Activated naive CD8-positive, alpha-beta T cell (primary cell): ENCODE results near the gene MAGI3.
"Not testable (repeated sequence)": the region's sequence is repeated elsewhere in the genome, so short reads cannot be mapped to it uniquely, and the experiment has no call there.

Source experiments
- H3K27ac Mint-ChIP-seq: one replicate; pipeline ENCODE4 v1.8.0; 2021; ENCODE audit warnings: mixed read lengths
- H3K27me3 Mint-ChIP-seq: one replicate; pipeline ENCODE4 v1.8.0; 2021; ENCODE audit warnings: mixed read lengths
- H3K36me3 Mint-ChIP-seq: one replicate; pipeline ENCODE4 v1.8.0; 2021; ENCODE audit warnings: mixed read lengths
- H3K4me1 Mint-ChIP-seq: one replicate; pipeline ENCODE4 v1.8.0; 2021; ENCODE audit warnings: low read depth, mixed read lengths
- H3K4me3 Mint-ChIP-seq: one replicate; pipeline ENCODE4 v1.8.0; 2021; ENCODE audit warnings: mild to moderate bottlenecking, mixed read lengths
- H3K9me3 Mint-ChIP-seq: one replicate; pipeline ENCODE4 v1.8.0; 2021; ENCODE audit warnings: low read depth, mixed read lengths

Gene MAGI3

DNA sequence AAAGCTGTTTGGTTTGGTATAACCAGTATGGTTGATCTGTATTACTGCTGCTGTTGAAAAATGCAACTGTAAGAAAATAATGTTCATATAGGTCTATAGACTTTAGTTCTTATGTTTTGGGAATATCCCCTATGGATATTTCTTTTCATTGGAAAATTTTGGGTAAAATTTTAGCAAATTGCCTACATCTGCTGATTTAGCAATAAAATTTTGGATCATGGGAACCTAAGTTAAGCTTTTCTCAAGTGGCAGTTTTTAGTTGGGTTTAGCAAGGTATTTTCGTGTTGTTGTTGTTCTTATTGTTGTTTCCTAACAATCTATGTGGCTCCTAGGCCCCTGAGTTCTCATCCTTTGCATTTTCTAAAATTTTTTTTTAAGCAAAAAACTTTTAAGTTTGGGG is 201.9 kb downstream of the MAGI3 start:
- Mint-ChIP-seq H3K4me1 (no peaks in the 10 kb centered on the region), H3K4me3 (no peak overlapping the region), H3K9me3 (peaks cover 14% of the 10 kb centered on the region), H3K36me3 (peaks cover 17% of the 10 kb centered on the region), H3K27me3 (no peaks in the 10 kb centered on the region), H3K27ac (no peak overlapping the region)

DNA sequence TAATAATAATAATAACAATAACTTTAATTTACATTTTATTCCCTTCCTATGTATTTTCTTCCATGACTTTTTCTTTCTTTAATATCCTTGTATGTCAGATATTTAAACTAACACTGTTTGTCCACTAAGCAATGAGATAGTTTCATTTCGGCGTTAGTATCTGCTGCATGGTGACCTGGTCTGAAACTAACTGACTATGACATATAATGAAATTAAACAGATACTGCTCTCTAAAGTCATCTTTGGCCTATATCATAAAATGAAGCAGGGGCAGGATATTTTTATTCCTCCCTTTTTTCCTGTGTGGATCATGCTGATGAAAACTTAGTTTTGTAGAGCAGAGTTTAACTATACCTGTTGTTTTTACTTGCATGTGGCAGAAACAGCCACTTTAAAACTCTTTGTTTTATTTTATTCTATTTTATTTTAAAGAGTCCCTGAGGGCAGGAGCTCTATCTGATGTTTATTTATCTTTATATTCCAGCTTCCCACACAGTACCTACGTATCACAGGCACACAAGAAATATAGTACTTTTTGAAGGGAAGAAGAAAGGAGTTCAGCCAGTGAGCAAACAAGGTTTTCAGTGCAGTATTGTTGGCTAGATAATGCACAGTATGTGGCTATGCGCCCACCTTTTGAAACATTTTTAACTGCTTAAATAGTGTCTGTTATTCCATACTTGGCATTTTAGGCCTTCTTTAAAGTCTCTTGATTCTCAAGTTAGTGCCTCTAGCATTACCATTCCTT is 203.4 kb downstream of the MAGI3 start:
- Mint-ChIP-seq H3K4me3 (no peak overlapping the region), H3K27ac (no peak overlapping the region), H3K36me3 (peaks cover 26% of the 10 kb centered on the region), H3K9me3 (peaks cover 25% of the 10 kb centered on the region), H3K27me3 (no peaks in the 10 kb centered on the region), H3K4me1 (no peaks in the 10 kb centered on the region)

DNA sequence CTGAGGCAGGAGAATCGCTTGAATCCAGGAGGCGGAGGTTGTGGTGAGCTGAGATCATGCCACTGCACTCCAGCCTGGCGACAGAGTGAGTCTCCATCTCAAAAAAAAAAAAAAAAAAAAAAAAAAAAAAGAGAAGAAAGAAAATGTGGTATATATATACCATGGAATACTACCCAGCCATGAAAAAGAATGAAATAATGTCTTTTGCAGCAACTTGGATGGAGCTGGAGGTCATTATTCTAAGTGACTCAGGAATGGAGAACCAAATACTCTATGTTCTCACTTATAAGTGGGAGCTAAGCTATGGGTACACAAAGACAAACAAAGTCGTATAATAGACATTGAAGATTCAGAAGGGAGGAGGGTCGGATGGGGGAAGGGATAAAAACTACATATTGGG is 214.2 kb downstream of the MAGI3 start:
- not testable (repeated sequence) for H3K36me3 Mint-ChIP-seq, H3K9me3 Mint-ChIP-seq, H3K4me1 Mint-ChIP-seq, H3K4me3 Mint-ChIP-seq, H3K27ac Mint-ChIP-seq, H3K27me3 Mint-ChIP-seq

DNA sequence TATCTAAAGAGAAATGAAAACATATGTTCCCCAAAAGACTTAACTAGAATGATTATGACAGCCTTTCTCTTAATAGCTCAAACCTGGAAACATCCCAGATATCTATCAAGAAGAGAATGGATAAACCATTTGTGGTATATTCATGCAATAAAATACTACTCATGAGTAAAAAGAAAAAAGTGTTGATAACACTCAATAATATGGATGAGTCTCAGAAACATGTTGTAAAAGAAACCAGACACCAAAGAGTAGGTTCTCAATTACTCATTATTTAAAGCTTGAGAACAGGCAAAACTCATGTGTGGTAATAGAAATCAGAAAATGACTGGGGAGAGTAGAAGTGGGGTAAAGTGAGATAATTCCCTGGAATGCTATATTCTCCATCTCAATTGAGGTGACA is 214.8 kb downstream of the MAGI3 start:
- peaks cover 5% of the 10 kb centered on the region for H3K9me3 Mint-ChIP-seq
- H3K4me3 Mint-ChIP-seq: no peak overlapping the region
- H3K4me1 Mint-ChIP-seq: peaks cover 2% of the 10 kb centered on the region
- no peaks in the 10 kb centered on the region for H3K36me3 Mint-ChIP-seq
- H3K27ac Mint-ChIP-seq: no peak overlapping the region
- H3K27me3 Mint-ChIP-seq: no peaks in the 10 kb centered on the region

DNA sequence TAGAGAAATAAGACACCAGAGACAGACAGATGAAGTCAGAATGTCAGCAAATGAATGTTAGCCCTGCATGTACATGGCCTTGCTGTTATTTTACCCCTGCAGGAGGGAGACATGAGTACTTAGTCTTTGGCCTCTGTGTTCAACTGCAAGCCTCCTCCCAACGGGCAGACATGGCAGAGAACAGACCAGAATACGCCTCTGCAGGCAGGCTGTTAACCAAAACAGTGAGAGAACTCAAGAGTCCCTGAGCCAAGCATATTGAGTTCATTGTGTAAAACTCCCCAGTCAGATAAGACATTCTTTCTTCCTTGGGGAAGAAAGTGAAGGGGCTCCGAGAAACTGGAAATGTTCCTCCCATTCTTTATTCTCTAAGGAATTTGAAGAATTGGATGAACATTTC is 218.1 kb downstream of the MAGI3 start:
- no peaks in the 10 kb centered on the region for H3K4me1 Mint-ChIP-seq
- no peaks in the 10 kb centered on the region for H3K9me3 Mint-ChIP-seq
- peaks cover 3% of the 10 kb centered on the region for H3K36me3 Mint-ChIP-seq

DNA sequence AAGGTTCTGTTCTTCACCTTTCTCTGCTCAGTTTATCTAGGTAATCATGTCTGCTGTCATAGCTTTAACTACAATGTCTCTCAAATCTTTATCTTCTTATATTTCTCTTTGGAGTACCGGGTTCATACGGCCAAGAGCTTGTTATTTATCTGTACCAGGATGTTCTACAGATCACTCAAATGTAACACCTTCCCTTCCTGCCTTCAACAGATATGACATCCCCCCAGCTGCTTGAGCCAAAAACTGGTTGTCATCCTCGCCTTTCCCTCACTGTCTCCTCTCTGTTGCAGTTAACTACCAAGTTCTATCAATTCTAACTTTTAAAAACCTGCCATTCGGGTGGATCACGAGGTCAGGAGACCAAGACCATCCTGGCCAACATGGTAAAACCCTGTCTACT is 220.1 kb downstream of the MAGI3 start:
- no peaks in the 10 kb centered on the region for H3K27me3 Mint-ChIP-seq
- H3K27ac Mint-ChIP-seq: no peak overlapping the region
- H3K4me3 Mint-ChIP-seq: no peak overlapping the region
- no peaks in the 10 kb centered on the region for H3K9me3 Mint-ChIP-seq
- H3K4me1 Mint-ChIP-seq: no peaks in the 10 kb centered on the region
- H3K36me3 Mint-ChIP-seq: peaks cover 3% of the 10 kb centered on the region

More for the DNA sequence above, 218.1 kb downstream of the MAGI3 start:
- no peak overlapping the region for H3K4me3 Mint-ChIP-seq
- no peaks in the 10 kb centered on the region for H3K27me3 Mint-ChIP-seq
- no peak overlapping the region for H3K27ac Mint-ChIP-seq

DNA sequence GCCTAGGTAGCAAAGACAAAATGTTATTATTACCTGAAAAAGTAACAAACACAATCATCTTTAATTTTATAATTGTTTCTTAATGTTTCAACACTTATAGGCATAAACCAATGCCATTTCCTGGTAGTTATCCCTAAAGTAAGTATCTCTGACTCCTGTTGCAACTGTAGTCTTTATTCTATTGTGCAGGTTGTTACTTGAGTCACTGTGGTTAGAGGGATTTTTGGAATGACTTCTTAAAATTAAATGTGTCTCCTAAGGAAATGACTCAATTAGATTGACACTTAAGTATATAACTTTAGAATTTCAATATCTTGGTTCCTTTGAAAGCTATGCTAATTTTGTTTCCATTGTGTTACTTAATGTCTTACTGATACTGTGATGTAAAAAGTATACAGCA is 225.1 kb downstream of the MAGI3 start:
- H3K27ac Mint-ChIP-seq: no peak overlapping the region
- H3K4me3 Mint-ChIP-seq: no peak overlapping the region
- H3K4me1 Mint-ChIP-seq: peaks cover 6% of the 10 kb centered on the region
- H3K36me3 Mint-ChIP-seq: peaks cover 3% of the 10 kb centered on the region
- no peaks in the 10 kb centered on the region for H3K27me3 Mint-ChIP-seq
- H3K9me3 Mint-ChIP-seq: no peaks in the 10 kb centered on the region

DNA sequence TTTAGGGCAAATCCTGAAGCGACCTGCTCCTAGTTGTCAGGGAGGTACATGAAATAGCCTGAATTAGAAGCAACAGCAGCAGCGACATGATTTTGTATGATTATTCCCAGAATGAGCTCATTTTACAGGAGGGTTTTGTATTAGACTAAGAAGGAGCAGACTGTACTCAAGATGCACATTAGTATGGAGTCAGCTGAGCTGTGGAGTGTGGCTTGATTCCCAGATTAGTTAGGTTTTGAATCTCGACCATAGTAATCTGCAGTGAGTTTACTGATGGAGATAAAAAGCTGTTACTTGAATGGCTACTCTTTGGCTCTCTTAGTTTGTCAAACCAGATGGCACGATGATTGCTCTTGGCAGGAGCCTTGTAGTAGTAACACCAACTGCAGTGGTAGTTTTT is 225.8 kb downstream of the MAGI3 start:
- H3K4me3 Mint-ChIP-seq: no peak overlapping the region

DNA sequence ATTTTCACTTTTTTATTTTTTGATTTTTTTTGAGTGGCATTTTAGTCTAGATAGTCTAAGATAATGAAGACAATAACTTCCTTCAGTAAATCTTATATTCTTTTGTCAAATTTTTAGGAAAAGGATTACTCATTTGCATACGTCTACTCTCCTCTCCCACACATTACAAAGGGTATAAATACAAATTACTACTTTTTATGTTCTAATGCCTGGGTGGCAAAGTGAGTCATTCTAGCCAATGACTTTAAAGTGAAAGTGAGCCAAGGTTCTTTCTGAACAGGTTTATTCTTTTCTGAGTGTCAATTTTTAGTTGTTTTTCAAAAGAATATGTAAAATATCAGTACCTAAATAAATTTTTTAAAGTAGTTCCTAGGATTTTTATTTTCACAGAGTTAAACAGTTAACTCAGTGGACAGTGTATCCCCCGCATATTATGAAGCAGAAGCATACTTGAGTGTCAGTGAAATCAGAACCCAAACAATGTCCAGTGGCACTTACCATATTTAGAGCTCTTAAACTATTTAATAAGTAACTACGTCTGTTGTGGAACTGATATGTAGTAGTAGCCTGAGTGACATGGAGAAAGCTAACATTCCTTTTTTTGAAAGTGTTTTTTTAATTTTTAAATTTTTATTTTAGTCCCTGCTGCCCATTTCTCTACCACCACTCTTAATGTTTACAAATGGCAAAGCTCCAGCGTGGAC is 227.3 kb downstream of the MAGI3 start:
- Mint-ChIP-seq H3K36me3 (no peaks in the 10 kb centered on the region), H3K9me3 (no peaks in the 10 kb centered on the region), H3K4me3 (no peak overlapping the region), H3K4me1 (peaks cover 6% of the 10 kb centered on the region), H3K27ac (no peak overlapping the region), H3K27me3 (no peaks in the 10 kb centered on the region)

More for the DNA sequence above, 225.8 kb downstream of the MAGI3 start:
- Mint-ChIP-seq H3K36me3 (peaks cover 3% of the 10 kb centered on the region), H3K9me3 (no peaks in the 10 kb centered on the region), H3K4me1 (peaks cover 6% of the 10 kb centered on the region), H3K27me3 (no peaks in the 10 kb centered on the region), H3K27ac (no peak overlapping the region)

DNA sequence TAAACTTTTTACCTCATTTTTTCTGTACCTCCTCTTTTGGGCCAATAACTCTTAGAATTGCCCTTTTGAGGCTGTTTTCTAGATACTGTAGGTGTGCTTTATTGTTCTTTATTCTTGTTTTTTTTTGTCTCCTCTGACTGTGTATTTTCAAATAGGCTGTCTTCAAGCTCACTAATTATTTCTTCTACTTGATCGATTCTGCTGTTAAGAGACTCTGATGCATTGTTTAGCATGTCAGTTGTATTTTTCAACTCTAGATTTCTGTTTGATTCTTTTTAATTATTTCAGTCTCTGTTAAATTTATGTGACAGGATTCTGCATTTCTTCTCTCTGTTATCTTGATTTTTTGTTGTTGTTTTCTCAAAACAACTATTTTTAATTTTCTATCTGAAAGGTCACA is 238.7 kb downstream of the MAGI3 start:
- Mint-ChIP-seq H3K9me3 (peaks cover 26% of the 10 kb centered on the region), H3K27ac (no peak overlapping the region), H3K4me1 (no peaks in the 10 kb centered on the region), H3K27me3 (no peaks in the 10 kb centered on the region), H3K4me3 (no peak overlapping the region), H3K36me3 (peaks cover 28% of the 10 kb centered on the region)

DNA sequence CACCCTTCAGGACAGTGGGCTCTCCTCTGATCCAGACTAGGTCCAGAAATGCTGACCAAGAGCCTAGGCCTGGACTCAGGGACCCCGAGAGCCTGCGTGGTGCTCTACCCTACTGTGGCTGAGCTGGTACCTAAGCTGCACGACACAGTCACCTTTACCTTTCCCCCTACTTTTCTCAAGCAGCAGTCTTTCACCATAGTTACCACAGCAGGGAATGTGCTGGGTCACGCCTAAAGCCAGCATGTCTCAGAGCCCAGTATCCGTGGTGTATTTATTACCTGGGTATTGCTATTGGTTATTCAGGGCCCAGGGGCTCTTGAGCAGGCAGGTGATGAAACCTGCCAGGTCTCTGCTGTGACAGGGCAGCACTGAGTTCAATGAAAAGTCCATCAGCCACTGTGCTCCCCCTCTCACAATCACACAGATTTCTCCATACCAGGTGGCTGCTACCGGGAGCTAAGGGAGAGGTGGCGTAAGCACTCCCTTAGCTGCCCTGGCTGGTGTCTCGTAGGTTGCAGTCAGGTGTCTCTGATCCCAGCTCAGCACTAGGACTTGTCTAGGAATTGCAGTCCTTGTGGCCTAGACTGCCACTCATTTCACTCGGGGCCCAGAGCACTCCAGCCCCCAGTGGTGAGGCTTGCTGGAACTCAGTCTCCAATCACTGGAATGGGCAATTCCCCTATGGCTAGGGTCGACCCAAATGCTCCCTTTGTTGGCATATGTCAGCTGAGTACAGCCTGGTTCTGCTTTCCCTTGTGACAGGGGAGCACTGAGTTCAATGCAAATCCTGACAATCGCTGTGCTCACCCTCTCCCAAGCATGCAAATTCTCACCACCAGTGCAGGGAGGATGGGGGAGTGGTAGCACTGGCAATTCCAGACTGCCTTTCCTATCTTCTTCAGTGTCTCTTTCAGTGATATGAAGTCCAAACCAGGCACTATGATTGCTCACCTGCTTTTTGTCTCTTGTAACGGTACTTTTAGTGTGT is 240.3 kb downstream of the MAGI3 start:
- Mint-ChIP-seq H3K27me3 (no peaks in the 10 kb centered on the region), H3K27ac (no peak overlapping the region), H3K36me3 (peaks cover 25% of the 10 kb centered on the region), H3K4me3 (no peak overlapping the region), H3K4me1 (no peaks in the 10 kb centered on the region), H3K9me3 (peaks cover 26% of the 10 kb centered on the region)

DNA sequence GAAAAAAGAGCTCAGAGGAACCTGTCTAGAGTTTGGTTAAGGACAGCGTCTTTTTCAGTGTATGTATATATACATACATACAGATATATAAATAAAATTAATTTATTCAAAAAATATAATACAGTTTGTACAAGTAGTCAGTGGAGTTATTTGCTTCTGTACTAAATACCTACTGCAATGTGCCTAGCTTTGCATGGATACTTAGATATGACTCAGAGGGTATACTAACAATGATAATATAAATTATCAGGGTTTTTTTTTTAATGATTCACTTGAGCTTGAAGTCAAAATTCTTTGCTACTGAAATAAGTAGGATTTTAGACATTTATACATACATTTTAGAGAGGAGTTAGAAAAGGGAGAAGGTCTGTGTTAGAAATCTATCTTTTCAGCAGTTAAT is 251.1 kb downstream of the MAGI3 start:
- Mint-ChIP-seq H3K9me3 (no peaks in the 10 kb centered on the region), H3K27me3 (no peaks in the 10 kb centered on the region), H3K4me3 (no peak overlapping the region), H3K27ac (no peak overlapping the region), H3K4me1 (no peaks in the 10 kb centered on the region), H3K36me3 (peaks cover 7% of the 10 kb centered on the region)

DNA sequence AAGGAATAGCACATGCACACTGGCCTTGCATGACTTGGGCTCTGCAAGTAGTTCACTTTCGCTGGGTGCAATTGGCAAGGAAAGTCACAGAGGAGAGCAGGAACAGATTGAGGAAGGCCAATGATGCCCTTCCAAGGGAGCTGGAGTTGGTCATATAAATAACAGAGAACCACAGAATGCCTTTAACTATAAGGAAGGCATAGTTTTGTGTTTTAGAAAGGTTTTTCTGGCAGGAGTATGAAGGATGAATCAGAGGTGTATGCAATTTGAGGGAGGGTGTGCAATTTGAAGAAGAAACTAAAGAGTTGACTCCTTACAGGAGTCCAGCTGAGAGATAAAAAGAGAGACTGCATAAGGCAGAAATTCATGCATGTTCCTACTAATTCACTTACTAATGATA is 256.8 kb downstream of the MAGI3 start:
- H3K27me3 Mint-ChIP-seq: no peaks in the 10 kb centered on the region
- H3K36me3 Mint-ChIP-seq: peaks cover 5% of the 10 kb centered on the region
- no peak overlapping the region for H3K27ac Mint-ChIP-seq
- no peaks in the 10 kb centered on the region for H3K4me1 Mint-ChIP-seq
- H3K4me3 Mint-ChIP-seq: no peak overlapping the region
- no peaks in the 10 kb centered on the region for H3K9me3 Mint-ChIP-seq

DNA sequence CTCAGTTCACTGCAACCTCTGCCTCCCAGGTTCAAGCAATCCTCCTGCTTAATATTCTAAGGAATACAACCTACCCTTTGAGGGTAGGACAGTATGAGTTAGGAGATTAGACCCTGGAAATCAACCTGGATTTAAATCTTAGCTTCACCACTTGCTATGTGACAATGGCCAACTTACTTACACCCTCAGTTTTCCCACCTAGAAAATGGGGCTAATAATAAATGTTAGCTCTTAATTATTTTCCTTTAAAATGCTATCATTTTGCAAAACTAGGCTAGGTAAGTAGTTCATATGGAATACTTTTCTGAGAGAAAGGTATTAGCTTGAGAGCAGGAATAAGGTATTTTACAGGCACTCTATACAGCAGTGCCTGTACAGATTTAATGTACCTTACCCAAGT is 258.2 kb downstream of the MAGI3 start:
- peaks cover 5% of the 10 kb centered on the region for H3K36me3 Mint-ChIP-seq

DNA sequence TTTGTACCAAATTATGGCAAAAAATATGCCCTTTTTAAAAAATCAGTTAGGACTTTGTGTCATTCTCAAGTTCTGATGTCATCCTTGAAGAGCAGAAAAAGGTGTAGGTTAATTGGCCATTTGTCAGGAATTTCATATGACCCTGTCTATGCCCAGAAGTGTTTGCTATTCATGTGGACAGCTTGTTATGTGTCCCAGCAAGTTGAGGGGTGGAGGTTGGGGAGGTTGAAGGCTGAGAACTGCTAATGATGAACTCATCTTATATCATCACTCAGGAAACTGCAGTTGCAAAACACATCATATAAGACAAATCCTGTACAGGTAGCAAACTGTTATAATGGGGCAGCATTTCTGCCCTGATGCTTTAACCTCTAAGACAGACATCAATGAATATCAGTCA is 262.5 kb downstream of the MAGI3 start:
- Mint-ChIP-seq H3K27me3 (no peaks in the 10 kb centered on the region), H3K36me3 (no peaks in the 10 kb centered on the region), H3K4me1 (no peaks in the 10 kb centered on the region), H3K27ac (no peak overlapping the region), H3K9me3 (no peaks in the 10 kb centered on the region), H3K4me3 (no peak overlapping the region)

More for the DNA sequence above, 258.2 kb downstream of the MAGI3 start:
- Mint-ChIP-seq H3K4me1 (no peaks in the 10 kb centered on the region), H3K27ac (no peak overlapping the region), H3K27me3 (no peaks in the 10 kb centered on the region), H3K4me3 (no peak overlapping the region), H3K9me3 (no peaks in the 10 kb centered on the region)
